Measurements from ENCODE around the gene ELN. TPM values are rescaled to one million over a fixed set of nuclear protein-coding genes. Genes with fewer than 3 reads are reported as not detected.

The ELN gene
- total RNA-seq, 1 donor from 2014 or later, result not detected

- no peak for TF ChIP-seq CTCF (IDR thresholded peaks at IDR 0.05; ENCODE audit: insufficient read depth, low read length, poor library complexity, severe bottlenecking)
- H3K36me3 ChIP-seq (ENCODE audit: control insufficient read depth, insufficient read depth, low read length), result peaks cover 4% of the 10 kb centered on the region
Measured at GRCh38 chr7:74116356-74116755, 88.4 kb downstream of the ELN start.

More at GRCh38 chr7:74116356-74116755, 88.4 kb downstream of the ELN start:
- Histone ChIP-seq H3K4me3 (ENCODE audit: low read depth, low read length) (no peak overlapping the region), H3K27me3 (ENCODE audit: control insufficient read depth, insufficient read depth, low read length) (no peaks in the 10 kb centered on the region)
- no peak for DNase-seq (ENCODE audit: low read depth)

Other genes with a start within 250 kb of the ELN start
- gene CLDN4, start 197.2 kb upstream of the ELN start, total RNA-seq, result 892 and 990 TPM in 2 replicates
- gene METTL27, start 185.7 kb upstream of the ELN start, total RNA-seq, result 1.5 and 2.6 TPM in 2 replicates
- not detected in 2 replicates for gene TMEM270, start 167.0 kb upstream of the ELN start, total RNA-seq
- gene LIMK1, start 55.6 kb downstream of the ELN start, total RNA-seq, result 61.1 and 79.4 TPM in 2 replicates
- gene EIF4H, start 146.2 kb downstream of the ELN start, total RNA-seq, result 264 and 307 TPM in 2 replicates
- gene LAT2, start 181.8 kb downstream of the ELN start, total RNA-seq, result 0.14 and 1.4 TPM in 2 replicates
- 15.7 and 19.9 TPM in 2 replicates for gene RFC2, start 226.2 kb downstream of the ELN start, total RNA-seq

All from kidney epithelial cell (primary cell).